ENCODE measurements around the gene NUP188.
A peak's percentile ranks its signal among the peaks of the same experiment; 100 is the strongest.

Gene NUP188

GRCh38 chr9:128998462-128998861 lies 51.0 kb downstream of the NUP188 start:
- DNase-seq, result no peak
- WGBS (ENCODE audit: extremely low coverage, insufficient coverage, insufficient read length), result no CpG with 5 or more reads among the region's 6 CpGs

GRCh38 chr9:128999581-129000206 lies 52.2 kb downstream of the NUP188 start:
- peaks cover 60 to 71% of the 10 kb centered on the region in 2 experiments for H3K36me3 ChIP-seq (ENCODE audit: control insufficient read depth in 1 of 2, insufficient read depth in 2 of 2, low read length in 2 of 2)
- no peak for DNase-seq
- no peaks in the 10 kb centered on the region for H3K27me3 ChIP-seq (ENCODE audit: insufficient read depth, low read length)

More at GRCh38 chr9:128998462-128998861, 51.0 kb downstream of the NUP188 start:
- no peak overlapping the region for H3K23ac ChIP-seq (ENCODE audit: low read length)
- H3K79me1 ChIP-seq (ENCODE audit: low read length), result no peaks in the 10 kb centered on the region
- no peak overlapping the region for H2BK5ac ChIP-seq (ENCODE audit: low read depth, low read length, poor library complexity)
- no peaks in the 10 kb centered on the region for H3K79me2 ChIP-seq (ENCODE audit: control insufficient read depth, insufficient read depth, low read length, poor library complexity)
- no peaks in the 10 kb centered on the region for H3K27me3 ChIP-seq (ENCODE audit: insufficient read depth, low read length)
- no peak overlapping the region for H4K12ac ChIP-seq (ENCODE audit: low read depth, low read length)
- H4K91ac ChIP-seq (ENCODE audit: low read depth, low read length), result no peak overlapping the region
- no peak overlapping the region for H2AFZ ChIP-seq (ENCODE audit: insufficient read depth, low read length, poor library complexity)
- H3K4me3 ChIP-seq (ENCODE audit: low read depth, low read length), result no peak overlapping the region
- no peak overlapping the region for H3K4me2 ChIP-seq (ENCODE audit: low read length)
- H3K36me3 ChIP-seq (ENCODE audit: control insufficient read depth in 1 of 2, insufficient read depth in 2 of 2, low read length in 2 of 2), result peaks cover 62 to 78% of the 10 kb centered on the region in 2 experiments
- H3K4ac ChIP-seq (ENCODE audit: low read depth, low read length), result no peak overlapping the region
- H2BK12ac ChIP-seq (ENCODE audit: low read length), result no peak overlapping the region
- no peak overlapping the region for H3K18ac ChIP-seq (ENCODE audit: low read length)
- no peaks in the 10 kb centered on the region for H3K4me1 ChIP-seq (ENCODE audit: control insufficient read depth in 1 of 2, insufficient read depth in 2 of 2, low read length in 2 of 2)
- H3K27ac ChIP-seq (ENCODE audit: low read depth, low read length), result no peak overlapping the region
- peaks cover 7% of the 10 kb centered on the region for H3K9me3 ChIP-seq (ENCODE audit: insufficient read depth, low read depth, low read length)
- H3K14ac ChIP-seq (ENCODE audit: low read length), result no peak overlapping the region
- H2AK5ac ChIP-seq (ENCODE audit: low read length), result no peak overlapping the region
- H3K9ac ChIP-seq (ENCODE audit: low read length), result no peak overlapping the region
- H4K8ac ChIP-seq (ENCODE audit: low read depth, low read length), result no peak overlapping the region
- H2BK120ac ChIP-seq (ENCODE audit: insufficient read depth, low read length, poor library complexity), result no peak overlapping the region

GRCh38 chr9:129001504-129002325 lies 54.2 kb downstream of the NUP188 start:
- Histone ChIP-seq H3K23ac (ENCODE audit: low read length) (no peak overlapping the region), H3K27me3 (ENCODE audit: insufficient read depth, low read length) (no peaks in the 10 kb centered on the region), H3K4me3 (ENCODE audit: low read depth, low read length) (no peak overlapping the region), H3K79me2 (ENCODE audit: control insufficient read depth, insufficient read depth, low read length, poor library complexity) (no peaks in the 10 kb centered on the region), H3K79me1 (ENCODE audit: low read length) (no peaks in the 10 kb centered on the region), H3K4me2 (ENCODE audit: low read length) (no peak overlapping the region), H3K36me3 (ENCODE audit: control insufficient read depth in 1 of 2, insufficient read depth in 2 of 2, low read length in 2 of 2) (peaks cover 70 to 78% of the 10 kb centered on the region in 2 experiments), H3K18ac (ENCODE audit: low read length) (no peak overlapping the region), H3K4ac (ENCODE audit: low read depth, low read length) (no peak overlapping the region), H3K4me1 (ENCODE audit: control insufficient read depth in 1 of 2, insufficient read depth in 2 of 2, low read length in 2 of 2) (no peaks in the 10 kb centered on the region), H2BK5ac (ENCODE audit: low read depth, low read length, poor library complexity) (no peak overlapping the region), H2BK12ac (ENCODE audit: low read length) (no peak overlapping the region), H2AK5ac (ENCODE audit: low read length) (no peak overlapping the region), H3K9ac (ENCODE audit: low read length) (no peak overlapping the region), H2AFZ (ENCODE audit: insufficient read depth, low read length, poor library complexity) (no peak overlapping the region), H4K12ac (ENCODE audit: low read depth, low read length) (no peak overlapping the region), H4K91ac (ENCODE audit: low read depth, low read length) (no peak overlapping the region), H3K14ac (ENCODE audit: low read length) (no peak overlapping the region), H3K27ac (ENCODE audit: low read depth, low read length) (no peak overlapping the region), H3K9me3 (ENCODE audit: insufficient read depth, low read depth, low read length) (peaks cover 7% of the 10 kb centered on the region), H2BK120ac (ENCODE audit: insufficient read depth, low read length, poor library complexity) (no peak overlapping the region), H4K8ac (ENCODE audit: low read depth, low read length) (no peak overlapping the region)
- no CpG with 5 or more reads among the region's 10 CpGs for WGBS (ENCODE audit: extremely low coverage, insufficient coverage, insufficient read length)
- DNase-seq, result peak; percentile 66 to 87

More at GRCh38 chr9:128999581-129000206, 52.2 kb downstream of the NUP188 start:
- no peak overlapping the region for H2BK5ac ChIP-seq (ENCODE audit: low read depth, low read length, poor library complexity)
- H2AFZ ChIP-seq (ENCODE audit: insufficient read depth, low read length, poor library complexity), result no peak overlapping the region
- no peak overlapping the region for H3K23ac ChIP-seq (ENCODE audit: low read length)
- no CpG with 5 or more reads among the region's 13 CpGs for WGBS (ENCODE audit: extremely low coverage, insufficient coverage, insufficient read length)
- no peak overlapping the region for H2BK12ac ChIP-seq (ENCODE audit: low read length)
- no peak overlapping the region for H3K4me2 ChIP-seq (ENCODE audit: low read length)
- no peaks in the 10 kb centered on the region for H3K4me1 ChIP-seq (ENCODE audit: control insufficient read depth in 1 of 2, insufficient read depth in 2 of 2, low read length in 2 of 2)
- H4K12ac ChIP-seq (ENCODE audit: low read depth, low read length), result no peak overlapping the region
- no peak overlapping the region for H3K14ac ChIP-seq (ENCODE audit: low read length)
- no peak overlapping the region for H2BK120ac ChIP-seq (ENCODE audit: insufficient read depth, low read length, poor library complexity)
- H3K79me2 ChIP-seq (ENCODE audit: control insufficient read depth, insufficient read depth, low read length, poor library complexity), result no peaks in the 10 kb centered on the region
- no peak overlapping the region for H3K4me3 ChIP-seq (ENCODE audit: low read depth, low read length)
- peak overlapping the region; percentile 19 for H3K9ac ChIP-seq (ENCODE audit: low read length)
- H3K18ac ChIP-seq (ENCODE audit: low read length), result no peak overlapping the region
- no peak overlapping the region for H3K27ac ChIP-seq (ENCODE audit: low read depth, low read length)
- no peak overlapping the region for H2AK5ac ChIP-seq (ENCODE audit: low read length)
- no peak overlapping the region for H3K4ac ChIP-seq (ENCODE audit: low read depth, low read length)
- no peak overlapping the region for H4K8ac ChIP-seq (ENCODE audit: low read depth, low read length)
- H3K9me3 ChIP-seq (ENCODE audit: insufficient read depth, low read depth, low read length), result peaks cover 7% of the 10 kb centered on the region
- H4K91ac ChIP-seq (ENCODE audit: low read depth, low read length), result no peak overlapping the region
- no peaks in the 10 kb centered on the region for H3K79me1 ChIP-seq (ENCODE audit: low read length)

DNA sequence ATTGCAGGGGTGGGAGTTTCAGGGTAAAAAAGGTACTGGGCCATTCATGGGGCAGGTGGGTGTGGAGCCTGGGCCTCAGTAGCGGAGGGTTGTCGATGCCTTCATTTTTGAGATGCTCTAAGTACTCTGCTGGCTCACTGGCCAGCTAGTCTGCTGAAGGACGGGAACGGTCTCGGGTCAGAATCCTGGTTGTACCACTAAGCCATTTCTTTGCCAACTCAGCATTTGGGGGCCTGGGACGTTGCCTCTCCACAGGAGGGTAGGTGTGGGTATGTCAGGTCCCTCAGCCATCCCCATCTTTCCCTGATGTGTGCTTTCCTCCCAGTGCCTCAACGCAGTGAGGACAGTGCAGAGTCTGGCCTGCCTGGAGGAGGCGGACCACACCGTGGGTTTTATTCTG lies 55.5 kb downstream of the NUP188 start:
- WGBS (ENCODE audit: extremely low coverage, insufficient coverage, insufficient read length), result no CpG with 5 or more reads among the region's 9 CpGs
- no peak overlapping the region for H2BK5ac ChIP-seq (ENCODE audit: low read depth, low read length, poor library complexity)
- no peak overlapping the region for H3K9ac ChIP-seq (ENCODE audit: low read length)
- H3K23ac ChIP-seq (ENCODE audit: low read length), result no peak overlapping the region
- H2BK12ac ChIP-seq (ENCODE audit: low read length), result no peak overlapping the region
- no peak overlapping the region for H3K14ac ChIP-seq (ENCODE audit: low read length)
- no peak for DNase-seq
- H3K4me2 ChIP-seq (ENCODE audit: low read length), result no peak overlapping the region
- no peaks in the 10 kb centered on the region for H3K27me3 ChIP-seq (ENCODE audit: insufficient read depth, low read length)
- peaks cover 7% of the 10 kb centered on the region for H3K9me3 ChIP-seq (ENCODE audit: insufficient read depth, low read depth, low read length)
- no peak overlapping the region for H4K91ac ChIP-seq (ENCODE audit: low read depth, low read length)
- peaks cover 0 to under 1% of the 10 kb centered on the region in 2 experiments for H3K4me1 ChIP-seq (ENCODE audit: control insufficient read depth in 1 of 2, insufficient read depth in 2 of 2, low read length in 2 of 2)
- no peak overlapping the region for H4K8ac ChIP-seq (ENCODE audit: low read depth, low read length)
- H2AK5ac ChIP-seq (ENCODE audit: low read length), result no peak overlapping the region
- no peak overlapping the region for H3K4ac ChIP-seq (ENCODE audit: low read depth, low read length)
- no peak overlapping the region for H3K27ac ChIP-seq (ENCODE audit: low read depth, low read length)
- no peak overlapping the region for H3K18ac ChIP-seq (ENCODE audit: low read length)
- H3K79me2 ChIP-seq (ENCODE audit: control insufficient read depth, insufficient read depth, low read length, poor library complexity), result no peaks in the 10 kb centered on the region
- no peak overlapping the region for H3K4me3 ChIP-seq (ENCODE audit: low read depth, low read length)
- H3K79me1 ChIP-seq (ENCODE audit: low read length), result no peaks in the 10 kb centered on the region
- no peak overlapping the region for H4K12ac ChIP-seq (ENCODE audit: low read depth, low read length)
- no peak overlapping the region for H2BK120ac ChIP-seq (ENCODE audit: insufficient read depth, low read length, poor library complexity)
- H2AFZ ChIP-seq (ENCODE audit: insufficient read depth, low read length, poor library complexity), result no peak overlapping the region
- peaks cover 75 to 77% of the 10 kb centered on the region in 2 experiments for H3K36me3 ChIP-seq (ENCODE audit: control insufficient read depth in 1 of 2, insufficient read depth in 2 of 2, low read length in 2 of 2)
